ENCODE measurements around the gene WIPF1.

DNA sequence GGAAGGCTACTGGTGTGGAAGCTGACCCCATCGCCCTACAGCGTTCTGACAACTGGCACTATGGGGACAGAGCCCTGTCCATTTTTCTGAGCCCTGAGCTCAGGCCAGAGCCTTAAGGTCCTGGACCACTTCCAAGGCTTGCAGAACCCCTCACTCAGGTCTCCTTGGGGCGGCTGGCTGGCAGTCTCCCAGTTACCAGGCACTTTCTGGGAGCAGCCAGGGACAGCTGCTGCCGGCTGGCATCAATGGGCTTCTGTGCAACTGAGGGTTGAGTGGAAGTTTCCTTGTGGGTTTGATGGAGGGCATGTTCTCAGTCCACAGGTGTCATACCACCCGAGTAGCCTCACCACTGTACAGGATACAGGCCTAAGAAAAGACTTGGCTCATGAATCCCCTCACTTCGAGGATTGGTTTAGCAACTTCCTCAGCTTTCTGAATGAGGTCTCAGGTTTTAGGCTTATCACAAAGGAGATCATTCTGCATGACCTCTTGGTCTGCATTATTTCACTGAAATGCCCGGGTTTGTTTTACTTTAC, 27.4 kb upstream of the WIPF1 start:
- TF ChIP-seq EZH2 (IDR thresholded peaks at IDR 0.05), result no peak
- TF ChIP-seq POLR2AphosphoS5 (IDR thresholded peaks at IDR 0.05; ENCODE audit: borderline replicate concordance, low read depth, low read length), result no peak
- no peak for TF ChIP-seq FOXP2 (optimal IDR thresholded peaks at IDR 0.05; ENCODE audit: control extremely low read depth, extremely low read length, insufficient read depth)

Measured in SK-N-MC (cell line).